GF-D8 (cell line): ENCODE measurements around the gene UGT1A10.
A peak's percentile ranks its signal among the peaks of the same experiment; 100 is the strongest.
"Not testable (repeated sequence)": the region's sequence is repeated elsewhere in the genome, so short reads cannot be mapped to it uniquely, and the experiment has no call there.

Experiments
- DNase-seq: peaks from one replicate; lab custom pipeline; 2025; lab: John Stamatoyannopoulos, UW

The UGT1A10 gene

DNA sequence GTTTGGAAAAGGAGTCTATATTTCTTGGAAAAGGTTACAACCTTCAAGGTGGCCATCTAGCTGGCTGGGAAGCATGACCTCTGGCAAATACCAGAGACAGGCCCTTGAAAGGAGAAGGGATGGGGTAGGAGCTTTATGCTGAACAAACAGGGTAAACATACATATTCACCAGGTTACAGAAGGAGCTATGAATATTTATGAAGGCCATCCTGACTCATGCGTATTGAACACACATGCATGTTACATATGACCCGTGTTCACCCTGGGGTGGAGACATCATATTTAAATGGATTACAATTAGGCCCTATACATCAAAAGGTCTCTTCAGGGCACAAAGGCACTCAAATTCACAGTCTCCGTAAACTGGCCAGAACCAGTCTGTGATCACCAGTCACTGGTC is 19.7 kb downstream of the UGT1A10 start:
- DNase-seq = not testable (repeated sequence)

- DNase-seq = no peak
Observed at GRCh38 chr2:233656443-233656842, 20.2 kb downstream of the UGT1A10 start.

- no peak for DNase-seq
Observed at GRCh38 chr2:233658610-233659009, 22.4 kb downstream of the UGT1A10 start.

GRCh38 chr2:233663911-233664310 is 27.7 kb downstream of the UGT1A10 start:
- no peak for DNase-seq

GRCh38 chr2:233668605-233669260 is 32.5 kb downstream of the UGT1A10 start:
- no peak for DNase-seq

- DNase-seq = no peak
Observed at GRCh38 chr2:233671290-233672161, 35.3 kb downstream of the UGT1A10 start, which contains the start of gene UGT1A9. Gene UGT1A9, plus strand, starts transcription at chr2:233671898. Its CDS starts 37 bp downstream, at chr2:233671935.

- DNase-seq = no peak
Observed at GRCh38 chr2:233672886-233673285, 36.6 kb downstream of the UGT1A10 start.

- no peak for DNase-seq
Observed at GRCh38 chr2:233673896-233674295, 37.6 kb downstream of the UGT1A10 start.

DNA sequence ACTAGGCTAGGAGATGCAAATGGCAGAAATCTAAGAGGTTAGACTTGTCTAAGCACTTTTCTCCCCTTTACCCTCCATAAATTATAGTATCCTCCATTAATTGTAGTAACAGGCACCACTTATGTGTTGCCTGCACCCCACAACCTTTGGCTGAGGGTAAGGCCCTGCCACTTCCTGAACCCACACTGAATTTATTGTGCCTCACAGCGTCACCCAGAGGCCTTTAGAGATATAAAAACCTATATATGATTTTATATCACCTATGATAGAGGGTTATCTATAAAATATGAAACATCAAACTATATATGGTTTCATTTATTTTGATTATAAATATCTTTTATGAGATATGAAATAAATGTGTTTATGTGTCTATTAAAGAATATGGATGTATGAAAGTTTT is 38.1 kb downstream of the UGT1A10 start:
- no peak for DNase-seq

- DNase-seq = no peak
Observed at GRCh38 chr2:233674995-233675394, 38.7 kb downstream of the UGT1A10 start.

DNA sequence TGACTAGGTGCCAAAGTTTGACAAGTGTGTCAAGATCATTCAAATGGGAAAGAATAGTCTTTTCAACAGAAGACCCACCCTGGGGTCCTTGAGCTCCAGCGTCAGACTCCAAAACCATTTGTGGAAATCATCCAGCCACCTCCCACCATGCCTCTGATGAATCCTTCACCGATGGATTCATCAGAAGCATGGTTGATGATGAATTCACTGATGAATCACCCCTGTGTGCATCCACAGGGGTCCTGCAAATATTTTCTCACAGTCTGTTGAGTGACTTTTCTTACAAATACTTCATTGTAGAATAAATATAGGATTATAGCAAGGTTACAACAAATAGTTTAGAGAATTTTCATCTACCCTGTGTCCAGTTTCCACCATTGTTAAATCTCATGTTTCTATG is 39.8 kb downstream of the UGT1A10 start:
- DNase-seq = no peak

GRCh38 chr2:233679196-233679595 is 42.9 kb downstream of the UGT1A10 start:
- DNase-seq = no peak

DNA sequence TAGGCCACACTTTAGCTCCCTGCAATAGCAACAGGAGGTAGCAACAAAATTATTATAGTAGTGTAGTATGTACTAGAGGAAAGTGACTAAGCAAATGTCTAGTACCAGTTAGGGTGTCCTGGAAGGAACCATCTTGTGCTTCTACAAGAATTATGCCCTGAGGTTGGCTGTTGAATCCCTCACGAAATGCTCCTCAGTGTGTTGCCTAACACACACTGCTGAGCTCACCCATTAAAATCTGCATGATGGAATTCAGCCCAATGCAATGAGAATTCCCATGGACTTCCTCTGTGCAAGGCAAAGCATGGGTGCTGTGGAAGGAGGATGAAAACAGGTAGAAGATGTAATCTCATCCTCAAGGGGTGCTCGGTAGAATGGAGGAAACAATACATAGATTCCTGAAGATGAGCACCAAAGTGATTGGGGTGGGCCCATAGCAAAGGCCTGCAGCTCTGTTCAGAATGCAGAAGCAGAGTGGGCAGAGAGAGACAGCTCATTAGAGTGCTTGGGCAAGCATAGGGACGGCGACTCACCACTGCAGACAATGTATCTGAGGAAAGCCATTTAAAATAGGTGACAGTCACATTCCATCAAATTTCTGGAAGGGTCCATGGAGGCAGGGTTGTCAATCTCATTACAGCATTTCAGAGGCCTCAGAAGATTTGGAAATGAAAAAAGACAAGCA is 44.3 kb downstream of the UGT1A10 start:
- DNase-seq = no peak

- DNase-seq = no peak
Observed at GRCh38 chr2:233681521-233682099, 45.4 kb downstream of the UGT1A10 start, which contains the start of gene UGT1A7. Gene UGT1A7, plus strand, starts transcription at chr2:233681901. Its CDS starts 37 bp downstream, at chr2:233681938.

DNA sequence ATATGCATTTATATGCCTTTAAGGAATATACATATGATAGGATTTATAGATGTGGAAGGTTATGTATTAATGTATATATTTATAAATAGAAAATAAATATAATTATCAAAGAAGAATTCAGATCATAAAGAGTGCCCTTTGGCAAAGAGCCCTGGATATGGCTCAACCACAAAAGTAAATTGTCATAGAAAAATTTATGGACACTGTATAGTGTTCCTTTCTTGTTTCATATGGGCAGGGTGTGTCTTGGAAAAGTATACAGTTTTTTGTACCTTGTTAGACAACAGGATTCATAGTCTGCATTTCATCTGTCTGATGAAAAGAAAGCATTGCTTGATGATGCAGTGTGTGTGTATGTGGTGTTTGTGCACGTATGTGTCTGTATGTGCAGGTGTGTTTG is 48.4 kb downstream of the UGT1A10 start:
- no peak for DNase-seq

GRCh38 chr2:233686928-233687327 is 50.7 kb downstream of the UGT1A10 start:
- DNase-seq = peak; percentile 85

DNA sequence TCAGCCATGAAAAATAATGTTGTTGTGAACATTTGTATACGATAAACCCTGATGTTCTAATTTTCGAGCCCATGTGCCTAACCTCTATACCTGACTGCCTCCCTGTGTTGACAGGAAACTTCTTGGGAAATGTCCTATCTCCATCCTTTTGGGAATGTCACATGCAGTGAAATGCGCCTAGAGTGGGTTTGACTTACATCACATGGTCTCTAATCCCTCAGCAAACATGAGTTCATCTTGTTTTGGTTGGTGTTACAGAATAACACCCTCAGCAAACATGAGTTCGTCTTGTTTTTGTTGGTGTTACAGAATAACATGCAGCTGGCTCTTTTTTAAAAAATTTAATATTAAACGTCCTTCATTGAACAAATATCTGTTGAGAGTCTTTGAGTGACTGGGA is 52.1 kb downstream of the UGT1A10 start:
- DNase-seq = no peak

GRCh38 chr2:233689031-233689430 is 52.8 kb downstream of the UGT1A10 start:
- no peak for DNase-seq

- no peak for DNase-seq
Observed at GRCh38 chr2:233689501-233689900, 53.3 kb downstream of the UGT1A10 start.

DNA sequence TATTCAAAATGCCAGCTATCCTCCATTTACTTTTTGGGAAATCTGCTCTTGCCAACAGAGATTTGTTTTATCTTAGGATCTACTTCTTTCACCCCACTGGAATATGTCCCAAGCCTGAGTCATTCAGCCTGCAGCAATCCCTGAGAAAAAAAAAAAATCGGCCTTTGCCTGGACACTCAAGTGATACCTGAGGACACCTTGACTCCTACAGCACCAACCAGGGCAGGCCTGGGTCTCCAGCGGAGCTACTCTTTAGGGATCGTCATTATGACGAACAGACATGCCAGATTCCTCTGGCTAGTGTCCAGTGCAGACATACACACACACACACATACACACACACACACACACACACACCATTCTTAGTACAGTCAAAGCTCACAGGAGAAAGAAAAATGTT is 54.2 kb downstream of the UGT1A10 start:
- DNase-seq = no peak

DNA sequence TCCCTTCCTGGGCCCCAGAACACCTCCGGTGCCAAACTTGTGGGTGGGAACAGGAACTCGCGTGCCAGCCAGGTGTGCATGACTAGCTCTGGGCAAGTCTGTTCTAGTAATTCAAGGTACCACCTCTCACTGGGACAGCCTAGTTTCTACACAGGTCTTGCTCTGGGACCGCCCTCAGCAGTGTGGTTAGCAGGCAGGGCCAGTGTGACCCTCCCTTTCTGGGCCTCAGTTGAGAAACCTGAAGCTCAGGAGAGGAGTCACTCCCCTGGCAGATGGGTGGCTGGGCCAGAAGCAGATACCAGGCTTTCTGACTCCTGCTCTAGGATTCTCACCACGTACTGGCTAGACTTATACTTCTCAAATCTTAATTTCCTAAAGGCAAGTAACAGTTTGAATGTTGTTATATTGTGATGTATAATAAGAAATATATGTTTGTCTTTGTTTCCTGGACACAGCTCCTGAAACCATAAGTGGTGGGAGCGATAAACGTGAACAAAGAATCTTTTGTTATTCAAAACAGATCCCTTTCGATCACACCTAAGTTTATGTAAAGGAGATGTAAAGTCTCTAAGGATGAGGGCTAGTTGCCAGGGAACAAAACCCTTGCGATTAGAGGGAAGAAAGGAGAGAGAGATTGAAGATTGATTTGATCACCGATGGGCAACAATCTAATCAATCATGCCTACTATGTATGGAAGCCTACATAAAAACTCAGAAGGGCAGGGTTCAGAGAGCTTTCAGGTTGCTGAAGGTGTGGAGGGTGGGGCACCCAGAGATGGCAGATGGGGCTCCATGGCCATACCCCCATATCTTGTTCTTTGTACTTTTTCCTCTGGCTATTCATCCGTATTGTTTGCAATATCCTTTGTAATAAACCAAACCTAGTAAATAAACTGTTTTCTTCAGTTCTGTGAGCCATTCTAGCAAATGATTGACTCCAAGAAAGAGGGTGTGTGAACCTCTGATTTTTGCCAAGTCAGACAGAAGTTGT is 55.5 kb downstream of the UGT1A10 start:
- DNase-seq = no peak
